Endothelial cell of umbilical vein (primary cell): Measurements from ENCODE around the gene PTPRK.

Experiments used
- EZH2 ChIP-seq: IDR thresholded peaks from 2 replicates; pipeline ENCODE4 v1.6.1; 2012; ENCODE audit warnings: borderline replicate concordance, low read depth, mild to moderate bottlenecking, moderate library complexity, low read length, inconsistent platforms; ENCODE audit not compliant: severe bottlenecking
- FOS ChIP-seq: IDR thresholded peaks from 2 replicates; pipeline ENCODE4 v1.6.1; 2011; ENCODE audit warnings: mild to moderate bottlenecking, low read length, moderate library complexity, borderline replicate concordance; ENCODE audit not compliant: insufficient read depth
- GATA2 ChIP-seq: IDR thresholded peaks from 2 replicates; pipeline ENCODE4 v1.7.0; 2011; ENCODE audit warnings: low read depth, mild to moderate bottlenecking, moderate library complexity, mixed read lengths, low read length; ENCODE audit not compliant: insufficient read length, insufficient read depth
- JUN ChIP-seq: IDR thresholded peaks from 2 replicates; pipeline ENCODE4 v1.6.1; 2011; ENCODE audit warnings: borderline replicate concordance, low read depth; ENCODE audit not compliant: insufficient read length, insufficient read depth
- MYC ChIP-seq: IDR thresholded peaks from one replicate; pipeline ENCODE4 v1.6.1; 2011; ENCODE audit warnings: mild to moderate bottlenecking, low read depth, low read length
- POLR2A ChIP-seq: IDR thresholded peaks from 2 replicates; pipeline ENCODE4 v1.6.1; 2012; ENCODE audit warnings: low read depth, mild to moderate bottlenecking, control low read depth, low read length
- POLR2AphosphoS5 ChIP-seq: IDR thresholded peaks from 2 replicates; pipeline ENCODE4 v1.6.1; 2012; ENCODE audit warnings: low read depth, mild to moderate bottlenecking, control low read depth, low read length, moderate library complexity; ENCODE audit not compliant: insufficient read depth
- TF ChIP-seq, protein P1 (sequence below), 2 donors: IDR thresholded peaks; 1 replicate in 1 of 2; 2 replicates in 1 of 2; pipeline ENCODE4 v1.5.1; 2011; ENCODE audit warnings: low read length in 2 of 2, mild to moderate bottlenecking in 2 of 2, moderate library complexity in 2 of 2, control low read depth in 1 of 2, inconsistent platforms in 1 of 2, low read depth in 1 of 2; ENCODE audit not compliant: insufficient read depth in 1 of 2; ENCODE audit errors: extremely low read depth in 1 of 2
- TF ChIP-seq, protein P2 (sequence below): IDR thresholded peaks from 2 replicates; pipeline ENCODE4 v1.6.1; 2011; ENCODE audit not compliant: insufficient read depth, insufficient read length

DNA sequence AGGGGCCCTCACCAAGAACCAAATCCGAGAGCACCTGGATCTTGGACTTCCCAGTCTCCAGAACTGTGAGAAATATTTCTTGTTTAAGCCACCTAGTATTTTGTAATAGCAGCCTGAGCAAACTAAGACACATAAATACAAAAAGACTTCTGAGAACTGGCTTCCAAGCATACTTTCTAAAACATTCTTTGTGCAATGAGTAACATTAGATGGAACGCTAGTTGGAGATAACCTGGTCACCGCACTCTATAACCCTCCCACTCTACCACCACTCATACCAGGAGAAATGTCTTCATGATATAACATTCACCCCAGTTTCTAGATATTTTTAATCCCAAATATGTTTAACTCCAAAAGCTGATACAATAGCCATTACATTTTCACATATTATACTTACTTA is 450.0 kb downstream of the PTPRK start:
- TF ChIP-seq, protein P1, sequence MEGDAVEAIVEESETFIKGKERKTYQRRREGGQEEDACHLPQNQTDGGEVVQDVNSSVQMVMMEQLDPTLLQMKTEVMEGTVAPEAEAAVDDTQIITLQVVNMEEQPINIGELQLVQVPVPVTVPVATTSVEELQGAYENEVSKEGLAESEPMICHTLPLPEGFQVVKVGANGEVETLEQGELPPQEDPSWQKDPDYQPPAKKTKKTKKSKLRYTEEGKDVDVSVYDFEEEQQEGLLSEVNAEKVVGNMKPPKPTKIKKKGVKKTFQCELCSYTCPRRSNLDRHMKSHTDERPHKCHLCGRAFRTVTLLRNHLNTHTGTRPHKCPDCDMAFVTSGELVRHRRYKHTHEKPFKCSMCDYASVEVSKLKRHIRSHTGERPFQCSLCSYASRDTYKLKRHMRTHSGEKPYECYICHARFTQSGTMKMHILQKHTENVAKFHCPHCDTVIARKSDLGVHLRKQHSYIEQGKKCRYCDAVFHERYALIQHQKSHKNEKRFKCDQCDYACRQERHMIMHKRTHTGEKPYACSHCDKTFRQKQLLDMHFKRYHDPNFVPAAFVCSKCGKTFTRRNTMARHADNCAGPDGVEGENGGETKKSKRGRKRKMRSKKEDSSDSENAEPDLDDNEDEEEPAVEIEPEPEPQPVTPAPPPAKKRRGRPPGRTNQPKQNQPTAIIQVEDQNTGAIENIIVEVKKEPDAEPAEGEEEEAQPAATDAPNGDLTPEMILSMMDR (IDR thresholded peaks at IDR 0.05; ENCODE audit: extremely low read depth in 1 of 2, insufficient read depth in 1 of 2, low read depth in 1 of 2, low read length in 2 of 2): no peak
- TF ChIP-seq POLR2AphosphoS5 (no peak), POLR2A (no peak), FOS (no peak), EZH2 (no peak), MYC (no peak), GATA2 (no peak), JUN (no peak)
- TF ChIP-seq, protein P2, sequence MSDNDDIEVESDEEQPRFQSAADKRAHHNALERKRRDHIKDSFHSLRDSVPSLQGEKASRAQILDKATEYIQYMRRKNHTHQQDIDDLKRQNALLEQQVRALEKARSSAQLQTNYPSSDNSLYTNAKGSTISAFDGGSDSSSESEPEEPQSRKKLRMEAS: no peak
